ENCODE data around the gene TMEM128. TPM values are rescaled to one million over a fixed set of nuclear protein-coding genes. Genes with fewer than 3 reads are reported as not detected.

TMEM128 gene
- total and polyA plus RNA-seq, 2 of the 13 experiments (the other 11 are each of a cell fraction or from before 2014, with no cell fraction given), result 19.4 to 27.9 TPM

DNA sequence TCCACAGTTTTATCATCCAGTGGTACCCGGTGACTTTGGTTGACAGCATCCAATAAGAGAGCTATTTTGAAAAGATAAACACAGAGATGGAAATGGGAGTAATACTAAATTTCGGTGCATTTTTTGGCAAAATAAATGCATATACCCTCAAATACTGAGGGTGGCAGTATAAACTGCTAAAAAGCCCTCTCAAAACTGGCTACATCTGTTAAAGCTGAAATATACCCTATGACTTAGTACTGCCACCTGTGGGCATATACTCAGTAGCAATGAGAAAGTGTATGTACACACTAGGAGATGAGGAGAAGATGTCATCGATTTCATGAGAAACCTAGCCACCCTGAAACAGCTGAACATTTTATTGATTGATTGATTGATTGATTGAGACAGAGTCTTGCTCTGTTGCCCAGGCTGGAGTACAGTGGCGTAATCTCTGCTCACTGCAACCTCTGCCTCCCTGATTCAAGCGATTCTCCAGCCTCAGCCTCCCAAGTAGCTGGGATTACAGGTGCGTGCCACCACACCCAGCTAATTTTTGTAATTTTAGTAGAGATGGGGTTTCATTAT is 12.2 kb upstream of the TMEM128 start:
- ChIA-PET CTCF (ENCODE audit: low intra/inter-chr PET ratio, low total read pairs) (interaction anchor here (1.0 to 1.6 kb wide), 3 partner anchors 9 to 170 kb away, joined by 3 to 5 read pairs (median 5); no protein-coding TSS in a partner anchor), POLR2A (interaction anchor here (0.9 to 2.5 kb wide), 7 partner anchors 12 to 362 kb away, joined by 3 to 63 read pairs (median 4); partner anchors contain the start of genes LYAR, TMEM128 and ZBTB49)
- H3K36me3 ChIP-seq (replicated peaks in 1 of 2; ENCODE audit: control insufficient read depth in 1 of 2, insufficient read depth in 2 of 2, low read length in 2 of 2), result no peaks in the 10 kb centered on the region
- peak overlapping the region; percentile 94 for H3K27ac ChIP-seq (ENCODE audit: extremely low read length, insufficient read depth, low read length)
- no peaks in the 10 kb centered on the region for H3K79me2 ChIP-seq (ENCODE audit: insufficient read depth, low read length)
- in situ Hi-C loops (cut with HindIII; ENCODE audit: extremely low pct_ligation_motif_present, low pct_unique_long_range_greater_than_20kb), result no loop called here
- DNase-seq (ENCODE audit: low spot score) (peak; percentile 79), FAIRE-seq (no peak), ATAC-seq (peak; percentile 82)
- peak overlapping the region; percentile 38 to 60 (median 56); a peak in 5 of 6 replicates for H3K4me3 ChIP-seq (replicated peaks in 1 of 3; ENCODE audit: insufficient read depth in 1 of 3, low read depth in 2 of 3, low read length in 3 of 3)
- intact Hi-C loops (cut with micrococcal nuclease; ENCODE audit: unreplicated experiment), result loop anchor here (2.0 kb wide), 1 partner anchor 171 kb away; no protein-coding TSS in a partner anchor
- no peak overlapping the region for H2AFZ ChIP-seq (ENCODE audit: low read length)
- no peaks in the 10 kb centered on the region for H3K27me3 ChIP-seq (ENCODE audit: control insufficient read depth in 1 of 2, insufficient read depth in 2 of 2, low read length in 2 of 2)
- H3K9ac ChIP-seq (ENCODE audit: insufficient read depth, low read depth, low read length), result peak overlapping the region; percentile 62
- no peaks in the 10 kb centered on the region for H4K20me1 ChIP-seq (ENCODE audit: insufficient read depth, low read length)
- 48% methylated on average over 6 of the region's 6 CpGs for WGBS (ENCODE audit: low lambda C conversion rate)
- H3K4me1 ChIP-seq (ENCODE audit: insufficient read depth, low read length), result peaks cover 46% of the 10 kb centered on the region
- no peaks in the 10 kb centered on the region for H3K9me3 ChIP-seq (ENCODE audit: low read length)
- no TSS peak for BruUV-seq (replicated peaks)
- H3K4me2 ChIP-seq (ENCODE audit: low read depth, low read length), result peak overlapping the region; percentile 84
- TF ChIP-seq FOXA3 (CRISPR knock-in tag; IDR thresholded peaks at IDR 0.05) (peak; percentile 28; the same call in 1 of the 2 replicates), ZMYM2 (CRISPR knock-in tag; IDR thresholded peaks at IDR 0.05) (peak; percentile 47; the same call in 1 of the 2 replicates), KAT2B (IDR thresholded peaks at IDR 0.05; ENCODE audit: borderline replicate concordance, low read depth, low read length) (peak; percentile 65; the same call in 1 of the 2 replicates), ETV6 (CRISPR knock-in tag; conservative IDR thresholded peaks at IDR 0.05) (no peak), ZNF547 (CRISPR knock-in tag; IDR thresholded peaks at IDR 0.05) (no peak), SAP130 (CRISPR knock-in tag; IDR thresholded peaks at IDR 0.05; ENCODE audit: low read depth) (peak; percentile 24; the same call in 1 of the 2 replicates), MYNN (CRISPR knock-in tag; IDR thresholded peaks at IDR 0.05; ENCODE audit: low read depth) (no peak), MTF1 (CRISPR knock-in tag; IDR thresholded peaks at IDR 0.05) (no peak), SOX5 (CRISPR knock-in tag; IDR thresholded peaks at IDR 0.05; ENCODE audit: borderline replicate concordance) (0 out of 2 replicates have a peak, but pooled peaks have one; percentile 39), GATA4 (IDR thresholded peaks at IDR 0.05; ENCODE audit: borderline replicate concordance, low read depth) (no peak)
- TF ChIP-seq, protein P1, sequence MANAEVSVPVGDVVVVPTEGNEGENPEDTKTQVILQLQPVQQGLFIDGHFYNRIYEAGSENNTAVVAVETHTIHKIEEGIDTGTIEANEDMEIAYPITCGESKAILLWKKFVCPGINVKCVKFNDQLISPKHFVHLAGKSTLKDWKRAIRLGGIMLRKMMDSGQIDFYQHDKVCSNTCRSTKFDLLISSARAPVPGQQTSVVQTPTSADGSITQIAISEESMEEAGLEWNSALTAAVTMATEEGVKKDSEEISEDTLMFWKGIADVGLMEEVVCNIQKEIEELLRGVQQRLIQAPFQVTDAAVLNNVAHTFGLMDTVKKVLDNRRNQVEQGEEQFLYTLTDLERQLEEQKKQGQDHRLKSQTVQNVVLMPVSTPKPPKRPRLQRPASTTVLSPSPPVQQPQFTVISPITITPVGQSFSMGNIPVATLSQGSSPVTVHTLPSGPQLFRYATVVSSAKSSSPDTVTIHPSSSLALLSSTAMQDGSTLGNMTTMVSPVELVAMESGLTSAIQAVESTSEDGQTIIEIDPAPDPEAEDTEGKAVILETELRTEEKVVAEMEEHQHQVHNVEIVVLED (CRISPR knock-in tag; IDR thresholded peaks at IDR 0.05; ENCODE audit: borderline replicate concordance), result 0 out of 2 replicates have a peak, but pooled peaks have one; percentile 11
- TF ChIP-seq, protein P2, sequence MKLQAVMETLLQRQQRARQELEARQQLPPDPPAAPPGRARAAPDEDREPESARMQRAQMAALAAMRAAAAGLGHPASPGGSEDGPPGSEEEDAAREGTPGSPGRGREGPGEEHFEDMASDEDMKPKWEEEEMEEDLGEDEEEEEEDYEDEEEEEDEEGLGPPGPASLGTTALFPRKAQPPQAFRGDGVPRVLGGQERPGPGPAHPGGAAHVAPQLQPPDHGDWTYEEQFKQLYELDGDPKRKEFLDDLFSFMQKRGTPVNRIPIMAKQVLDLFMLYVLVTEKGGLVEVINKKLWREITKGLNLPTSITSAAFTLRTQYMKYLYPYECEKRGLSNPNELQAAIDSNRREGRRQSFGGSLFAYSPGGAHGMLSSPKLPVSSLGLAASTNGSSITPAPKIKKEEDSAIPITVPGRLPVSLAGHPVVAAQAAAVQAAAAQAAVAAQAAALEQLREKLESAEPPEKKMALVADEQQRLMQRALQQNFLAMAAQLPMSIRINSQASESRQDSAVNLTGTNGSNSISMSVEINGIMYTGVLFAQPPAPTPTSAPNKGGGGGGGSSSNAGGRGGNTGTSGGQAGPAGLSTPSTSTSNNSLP (IDR thresholded peaks at IDR 0.05; ENCODE audit: low read depth, low read length), result peak; percentile 49; the same call in 1 of the 2 replicates
- TF ChIP-seq, protein P3, sequence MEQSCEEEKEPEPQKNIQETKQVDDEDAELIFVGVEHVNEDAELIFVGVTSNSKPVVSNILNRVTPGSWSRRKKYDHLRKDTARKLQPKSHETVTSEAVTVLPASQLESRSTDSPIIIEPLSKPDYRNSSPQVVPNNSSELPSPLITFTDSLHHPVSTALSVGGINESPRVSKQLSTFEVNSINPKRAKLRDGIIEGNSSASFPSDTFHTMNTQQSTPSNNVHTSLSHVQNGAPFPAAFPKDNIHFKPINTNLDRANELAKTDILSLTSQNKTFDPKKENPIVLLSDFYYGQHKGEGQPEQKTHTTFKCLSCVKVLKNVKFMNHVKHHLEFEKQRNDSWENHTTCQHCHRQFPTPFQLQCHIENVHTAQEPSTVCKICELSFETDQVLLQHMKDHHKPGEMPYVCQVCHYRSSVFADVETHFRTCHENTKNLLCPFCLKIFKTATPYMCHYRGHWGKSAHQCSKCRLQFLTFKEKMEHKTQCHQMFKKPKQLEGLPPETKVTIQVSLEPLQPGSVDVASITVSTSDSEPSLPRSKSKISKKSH (CRISPR knock-in tag; IDR thresholded peaks at IDR 0.05; ENCODE audit: borderline replicate concordance), result no peak
- TF ChIP-seq, protein P4, sequence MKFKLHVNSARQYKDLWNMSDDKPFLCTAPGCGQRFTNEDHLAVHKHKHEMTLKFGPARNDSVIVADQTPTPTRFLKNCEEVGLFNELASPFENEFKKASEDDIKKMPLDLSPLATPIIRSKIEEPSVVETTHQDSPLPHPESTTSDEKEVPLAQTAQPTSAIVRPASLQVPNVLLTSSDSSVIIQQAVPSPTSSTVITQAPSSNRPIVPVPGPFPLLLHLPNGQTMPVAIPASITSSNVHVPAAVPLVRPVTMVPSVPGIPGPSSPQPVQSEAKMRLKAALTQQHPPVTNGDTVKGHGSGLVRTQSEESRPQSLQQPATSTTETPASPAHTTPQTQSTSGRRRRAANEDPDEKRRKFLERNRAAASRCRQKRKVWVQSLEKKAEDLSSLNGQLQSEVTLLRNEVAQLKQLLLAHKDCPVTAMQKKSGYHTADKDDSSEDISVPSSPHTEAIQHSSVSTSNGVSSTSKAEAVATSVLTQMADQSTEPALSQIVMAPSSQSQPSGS (CRISPR knock-in tag; IDR thresholded peaks at IDR 0.05), result peak; percentile 19; the same call in 1 of the 2 replicates
- TF ChIP-seq, protein P5, sequence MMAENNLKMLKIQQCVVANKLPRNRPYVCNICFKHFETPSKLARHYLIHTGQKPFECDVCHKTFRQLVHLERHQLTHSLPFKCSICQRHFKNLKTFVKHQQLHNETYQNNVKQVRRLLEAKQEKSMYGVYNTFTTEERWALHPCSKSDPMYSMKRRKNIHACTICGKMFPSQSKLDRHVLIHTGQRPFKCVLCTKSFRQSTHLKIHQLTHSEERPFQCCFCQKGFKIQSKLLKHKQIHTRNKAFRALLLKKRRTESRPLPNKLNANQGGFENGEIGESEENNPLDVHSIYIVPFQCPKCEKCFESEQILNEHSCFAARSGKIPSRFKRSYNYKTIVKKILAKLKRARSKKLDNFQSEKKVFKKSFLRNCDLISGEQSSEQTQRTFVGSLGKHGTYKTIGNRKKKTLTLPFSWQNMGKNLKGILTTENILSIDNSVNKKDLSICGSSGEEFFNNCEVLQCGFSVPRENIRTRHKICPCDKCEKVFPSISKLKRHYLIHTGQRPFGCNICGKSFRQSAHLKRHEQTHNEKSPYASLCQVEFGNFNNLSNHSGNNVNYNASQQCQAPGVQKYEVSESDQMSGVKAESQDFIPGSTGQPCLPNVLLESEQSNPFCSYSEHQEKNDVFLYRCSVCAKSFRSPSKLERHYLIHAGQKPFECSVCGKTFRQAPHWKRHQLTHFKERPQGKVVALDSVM (CRISPR knock-in tag; IDR thresholded peaks at IDR 0.05), result no peak

Data from HepG2 (cell line).